PFSK-1 (cell line): ENCODE data around the gene GSTP1.

ENCODE experiments used
- POLR2AphosphoS5 ChIP-seq: IDR thresholded peaks from 2 replicates; pipeline ENCODE4 v1.6.1; 2012; ENCODE audit warnings: low read depth, mild to moderate bottlenecking, control low read depth, low read length, moderate library complexity
- TF ChIP-seq, protein P1 (sequence below), 2 experiments: IDR thresholded peaks; 2 replicates each; pipeline versions ENCODE4 v1.6.1 to v1.8.0; 2011 to 2012; ENCODE audit warnings: low read depth in 2 of 2, low read length in 2 of 2, control low read depth in 1 of 2, inconsistent platforms in 1 of 2, mild to moderate bottlenecking in 1 of 2, moderate library complexity in 1 of 2; ENCODE audit not compliant: insufficient read depth in 1 of 2

DNA sequence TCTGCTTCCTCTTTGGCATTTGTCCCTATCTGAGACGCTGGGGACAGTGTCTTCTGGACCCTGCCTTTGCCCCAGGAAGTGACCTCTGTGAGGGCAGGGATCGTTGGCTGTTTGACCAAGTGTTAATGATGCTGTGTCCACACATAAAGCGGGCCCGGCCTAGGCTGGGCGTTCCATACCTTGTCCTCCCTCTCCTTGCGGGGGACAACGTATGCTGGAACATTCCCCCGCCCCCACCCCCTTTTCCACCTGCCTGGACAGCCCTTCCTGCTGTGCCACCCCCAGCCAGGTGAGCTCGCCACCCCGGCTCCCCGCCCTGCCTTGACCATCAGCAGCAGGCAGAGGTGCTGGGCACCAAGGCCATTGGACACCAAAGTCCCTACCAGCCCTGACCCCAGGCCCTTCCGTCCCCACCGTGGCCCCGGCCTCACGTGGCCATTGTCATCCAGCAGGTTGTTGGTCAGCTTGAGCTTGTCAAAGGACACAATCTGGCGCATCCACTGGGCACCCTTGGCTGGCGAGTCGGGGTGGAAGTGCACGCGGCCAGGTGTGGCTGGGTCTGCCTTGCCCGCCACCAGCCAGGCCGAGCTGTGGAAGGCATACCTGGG, 50.2 kb downstream of the GSTP1 start:
- TF ChIP-seq, protein P1, sequence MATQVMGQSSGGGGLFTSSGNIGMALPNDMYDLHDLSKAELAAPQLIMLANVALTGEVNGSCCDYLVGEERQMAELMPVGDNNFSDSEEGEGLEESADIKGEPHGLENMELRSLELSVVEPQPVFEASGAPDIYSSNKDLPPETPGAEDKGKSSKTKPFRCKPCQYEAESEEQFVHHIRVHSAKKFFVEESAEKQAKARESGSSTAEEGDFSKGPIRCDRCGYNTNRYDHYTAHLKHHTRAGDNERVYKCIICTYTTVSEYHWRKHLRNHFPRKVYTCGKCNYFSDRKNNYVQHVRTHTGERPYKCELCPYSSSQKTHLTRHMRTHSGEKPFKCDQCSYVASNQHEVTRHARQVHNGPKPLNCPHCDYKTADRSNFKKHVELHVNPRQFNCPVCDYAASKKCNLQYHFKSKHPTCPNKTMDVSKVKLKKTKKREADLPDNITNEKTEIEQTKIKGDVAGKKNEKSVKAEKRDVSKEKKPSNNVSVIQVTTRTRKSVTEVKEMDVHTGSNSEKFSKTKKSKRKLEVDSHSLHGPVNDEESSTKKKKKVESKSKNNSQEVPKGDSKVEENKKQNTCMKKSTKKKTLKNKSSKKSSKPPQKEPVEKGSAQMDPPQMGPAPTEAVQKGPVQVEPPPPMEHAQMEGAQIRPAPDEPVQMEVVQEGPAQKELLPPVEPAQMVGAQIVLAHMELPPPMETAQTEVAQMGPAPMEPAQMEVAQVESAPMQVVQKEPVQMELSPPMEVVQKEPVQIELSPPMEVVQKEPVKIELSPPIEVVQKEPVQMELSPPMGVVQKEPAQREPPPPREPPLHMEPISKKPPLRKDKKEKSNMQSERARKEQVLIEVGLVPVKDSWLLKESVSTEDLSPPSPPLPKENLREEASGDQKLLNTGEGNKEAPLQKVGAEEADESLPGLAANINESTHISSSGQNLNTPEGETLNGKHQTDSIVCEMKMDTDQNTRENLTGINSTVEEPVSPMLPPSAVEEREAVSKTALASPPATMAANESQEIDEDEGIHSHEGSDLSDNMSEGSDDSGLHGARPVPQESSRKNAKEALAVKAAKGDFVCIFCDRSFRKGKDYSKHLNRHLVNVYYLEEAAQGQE (IDR thresholded peaks at IDR 0.05; ENCODE audit: insufficient read depth in 1 of 2, low read depth in 2 of 2, low read length in 2 of 2): no peak
- no peak for TF ChIP-seq POLR2AphosphoS5
